Stimulated activated naive B cell treated with anti-CD40 and anti-IgM and Interleukin-4, amounts not matched to agents 10 μg/mL and 1 μg/mL and 100 μg/mL, for 72 hours (primary cell): Measurements from ENCODE around the gene ABCC6.
A peak's percentile ranks its signal among the peaks of the same experiment; 100 is the strongest.
"Not testable (repeated sequence)": the region's sequence is repeated elsewhere in the genome, so short reads cannot be mapped to it uniquely, and the experiment has no call there.

Source experiments
- ATAC-seq, 2 donors: fragments of 150-1000 bp; cut with Tn5 transposase; replicated peaks; 2 replicates each; pipeline ENCODE4 v1.10.0; 2021; ENCODE audit warnings: moderate library complexity in 1 of 2
- DNase-seq: peaks from one replicate; pipeline ENCODE4 v3.0.0; 2021
- H3K27ac Mint-ChIP-seq: one replicate; pipeline ENCODE4 v1.8.0; 2022; ENCODE audit warnings: mild to moderate bottlenecking, mixed read lengths
- H3K27me3 Mint-ChIP-seq, 2 donors: one replicate each; pipeline ENCODE4 v1.8.0; 2022; ENCODE audit warnings: mixed read lengths in 2 of 2
- H3K36me3 Mint-ChIP-seq, 2 donors: one replicate each; pipeline ENCODE4 v1.8.0; 2022; ENCODE audit warnings: mixed read lengths in 2 of 2, mild to moderate bottlenecking in 1 of 2
- H3K4me1 Mint-ChIP-seq, 2 donors: one replicate each; pipeline ENCODE4 v1.8.0; 2022; ENCODE audit warnings: mixed read lengths in 2 of 2, mild to moderate bottlenecking in 1 of 2
- H3K4me3 Mint-ChIP-seq, 2 donors: one replicate each; pipeline ENCODE4 v1.8.0; 2022; ENCODE audit warnings: mild to moderate bottlenecking in 2 of 2, mixed read lengths in 2 of 2, moderate library complexity in 1 of 2
- H3K9me3 Mint-ChIP-seq, 2 donors: one replicate each; pipeline ENCODE4 v1.8.0; 2022; ENCODE audit warnings: mixed read lengths in 2 of 2, mild to moderate bottlenecking in 1 of 2

ABCC6 gene

GRCh38 chr16:16247439-16247838 is 24.1 kb upstream of the ABCC6 start:
- not testable (repeated sequence) for ATAC-seq, H3K27me3 Mint-ChIP-seq, H3K9me3 Mint-ChIP-seq, H3K4me1 Mint-ChIP-seq, DNase-seq, H3K36me3 Mint-ChIP-seq, H3K27ac Mint-ChIP-seq, H3K4me3 Mint-ChIP-seq

- H3K27me3 Mint-ChIP-seq, ATAC-seq, H3K4me3 Mint-ChIP-seq, H3K27ac Mint-ChIP-seq, H3K36me3 Mint-ChIP-seq, H3K4me1 Mint-ChIP-seq, DNase-seq, H3K9me3 Mint-ChIP-seq: not testable (repeated sequence)
Observed at GRCh38 chr16:16246578-16247262, 23.4 kb upstream of the ABCC6 start.

- not testable (repeated sequence) for H3K4me3 Mint-ChIP-seq, H3K27ac Mint-ChIP-seq, H3K4me1 Mint-ChIP-seq, H3K9me3 Mint-ChIP-seq, H3K36me3 Mint-ChIP-seq, DNase-seq, H3K27me3 Mint-ChIP-seq, ATAC-seq
Observed at GRCh38 chr16:16243886-16244285, 20.6 kb upstream of the ABCC6 start.

- H3K9me3 Mint-ChIP-seq, DNase-seq, H3K4me1 Mint-ChIP-seq, H3K4me3 Mint-ChIP-seq, H3K36me3 Mint-ChIP-seq, H3K27ac Mint-ChIP-seq, ATAC-seq, H3K27me3 Mint-ChIP-seq: not testable (repeated sequence)
Observed at GRCh38 chr16:16240667-16241066, 17.4 kb upstream of the ABCC6 start.

GRCh38 chr16:16237738-16238137 is 14.4 kb upstream of the ABCC6 start:
- not testable (repeated sequence) for H3K36me3 Mint-ChIP-seq, H3K27me3 Mint-ChIP-seq, H3K27ac Mint-ChIP-seq, H3K9me3 Mint-ChIP-seq, DNase-seq, ATAC-seq, H3K4me1 Mint-ChIP-seq, H3K4me3 Mint-ChIP-seq

GRCh38 chr16:16237071-16237470 is 13.8 kb upstream of the ABCC6 start:
- H3K4me1 Mint-ChIP-seq, DNase-seq, H3K27ac Mint-ChIP-seq, ATAC-seq, H3K27me3 Mint-ChIP-seq, H3K36me3 Mint-ChIP-seq, H3K4me3 Mint-ChIP-seq, H3K9me3 Mint-ChIP-seq: not testable (repeated sequence)

GRCh38 chr16:16232692-16233061 is 9.4 kb upstream of the ABCC6 start:
- peak; percentile 50 to 56 for ATAC-seq
- not testable (repeated sequence) for DNase-seq, H3K4me1 Mint-ChIP-seq, H3K27me3 Mint-ChIP-seq, H3K9me3 Mint-ChIP-seq, H3K27ac Mint-ChIP-seq, H3K4me3 Mint-ChIP-seq, H3K36me3 Mint-ChIP-seq

DNA sequence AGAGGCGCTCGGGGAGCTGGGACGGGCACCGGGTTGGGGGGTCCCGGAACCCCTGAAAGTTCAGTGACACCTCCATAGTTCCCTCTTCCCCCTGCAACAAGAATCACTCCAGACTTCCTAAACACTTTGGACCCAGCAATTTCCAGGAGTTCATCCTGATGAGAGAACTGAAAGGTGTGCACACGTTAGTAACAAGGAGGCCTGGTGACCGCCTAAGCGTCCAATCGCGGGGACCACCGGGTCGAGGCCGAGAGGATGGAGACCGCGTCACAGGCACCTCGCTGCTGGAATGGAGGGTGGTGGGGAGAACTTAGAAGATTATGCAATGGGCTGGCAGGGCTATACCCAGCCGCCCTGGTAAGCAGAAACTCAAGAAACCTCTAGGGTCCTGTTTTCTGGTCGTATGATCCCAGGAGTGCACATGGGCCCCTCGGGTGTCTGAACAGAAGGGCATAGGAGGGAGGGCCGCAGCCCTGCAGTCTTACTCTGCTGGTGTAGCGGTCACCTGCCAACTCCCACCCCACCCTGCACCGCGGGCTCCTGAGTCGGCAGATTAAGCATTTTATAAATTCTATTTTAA is 458 bp upstream of the ABCC6 start:
- H3K4me1 Mint-ChIP-seq: not testable (repeated sequence)

GRCh38 chr16:16221382-16221781 is 1.9 kb downstream of the ABCC6 start:
- H3K27ac Mint-ChIP-seq, H3K36me3 Mint-ChIP-seq, DNase-seq, H3K4me3 Mint-ChIP-seq, ATAC-seq, H3K4me1 Mint-ChIP-seq, H3K9me3 Mint-ChIP-seq, H3K27me3 Mint-ChIP-seq: not testable (repeated sequence)

More for the DNA sequence above, 458 bp upstream of the ABCC6 start:
- not testable (repeated sequence) for H3K27ac Mint-ChIP-seq, H3K9me3 Mint-ChIP-seq, H3K4me3 Mint-ChIP-seq, DNase-seq, H3K36me3 Mint-ChIP-seq, H3K27me3 Mint-ChIP-seq
- ATAC-seq: peak in 1 of 2 donors; percentile 31

DNA sequence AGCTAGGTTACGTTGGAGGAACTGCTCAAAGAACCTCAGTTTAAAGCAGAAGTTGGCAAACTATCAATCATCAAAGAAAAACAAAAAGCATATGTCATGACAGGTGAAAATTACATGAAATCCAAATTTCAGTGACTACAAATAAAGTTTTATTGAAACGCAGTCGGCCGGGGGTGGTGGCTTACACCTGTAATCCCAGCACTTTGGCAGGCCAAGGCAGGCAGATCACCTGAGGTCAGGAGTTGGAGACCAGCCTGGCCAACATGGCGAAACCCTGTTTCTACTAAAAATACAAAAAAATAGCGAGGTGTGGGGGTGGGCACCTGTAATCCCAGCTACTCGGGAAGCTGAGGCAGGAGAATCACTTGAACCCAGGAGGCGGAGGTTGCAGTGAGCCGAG is 2.8 kb downstream of the ABCC6 start:
- H3K4me1 Mint-ChIP-seq, H3K4me3 Mint-ChIP-seq, DNase-seq, H3K9me3 Mint-ChIP-seq, H3K27ac Mint-ChIP-seq, H3K27me3 Mint-ChIP-seq, ATAC-seq, H3K36me3 Mint-ChIP-seq: not testable (repeated sequence)

DNA sequence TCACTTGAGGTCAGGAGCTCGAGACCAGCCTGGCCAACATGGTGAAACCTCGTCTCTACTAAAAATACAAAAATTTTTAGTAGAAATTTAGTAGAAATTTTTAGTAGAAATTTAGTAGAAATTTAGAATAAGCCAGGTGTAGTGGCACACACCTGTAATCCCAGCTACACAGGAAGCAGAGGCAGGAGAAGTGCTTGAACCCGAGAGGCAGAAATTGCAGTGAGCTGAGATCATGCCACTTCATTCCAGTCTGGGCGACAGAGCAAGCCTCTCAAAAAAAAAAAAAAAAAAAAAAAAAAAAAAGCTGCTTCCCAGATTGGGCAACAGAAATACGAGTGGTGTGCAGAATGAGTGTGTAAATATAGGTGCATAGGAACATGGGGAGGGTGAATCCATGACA is 4.5 kb downstream of the ABCC6 start:
- H3K27ac Mint-ChIP-seq, H3K4me1 Mint-ChIP-seq, H3K27me3 Mint-ChIP-seq, H3K4me3 Mint-ChIP-seq, H3K9me3 Mint-ChIP-seq, DNase-seq, H3K36me3 Mint-ChIP-seq, ATAC-seq: not testable (repeated sequence)

GRCh38 chr16:16218349-16218748 is 4.9 kb downstream of the ABCC6 start:
- not testable (repeated sequence) for H3K4me1 Mint-ChIP-seq, DNase-seq, ATAC-seq, H3K4me3 Mint-ChIP-seq, H3K27me3 Mint-ChIP-seq, H3K9me3 Mint-ChIP-seq, H3K27ac Mint-ChIP-seq, H3K36me3 Mint-ChIP-seq

GRCh38 chr16:16213863-16214293 is 9.4 kb downstream of the ABCC6 start:
- H3K9me3 Mint-ChIP-seq, H3K27me3 Mint-ChIP-seq, ATAC-seq, DNase-seq, H3K4me1 Mint-ChIP-seq, H3K4me3 Mint-ChIP-seq, H3K27ac Mint-ChIP-seq, H3K36me3 Mint-ChIP-seq: not testable (repeated sequence)

GRCh38 chr16:16211404-16211803 is 11.9 kb downstream of the ABCC6 start:
- not testable (repeated sequence) for H3K27ac Mint-ChIP-seq, H3K4me3 Mint-ChIP-seq, H3K9me3 Mint-ChIP-seq, DNase-seq, H3K27me3 Mint-ChIP-seq, H3K36me3 Mint-ChIP-seq, H3K4me1 Mint-ChIP-seq, ATAC-seq

- H3K36me3 Mint-ChIP-seq, H3K9me3 Mint-ChIP-seq, H3K4me1 Mint-ChIP-seq, DNase-seq, H3K27me3 Mint-ChIP-seq, H3K27ac Mint-ChIP-seq, H3K4me3 Mint-ChIP-seq, ATAC-seq: not testable (repeated sequence)
Observed at GRCh38 chr16:16208461-16208860, 14.8 kb downstream of the ABCC6 start.
